NCI-H2107 (cell line): ENCODE measurements around the gene WBP1L.
"Not testable (repeated sequence)": the region's sequence is repeated elsewhere in the genome, so short reads cannot be mapped to it uniquely, and the experiment has no call there.

Experiments
- DNase-seq: peaks from one replicate; lab custom pipeline; 2025; lab: John Stamatoyannopoulos, UW

The WBP1L gene

DNA sequence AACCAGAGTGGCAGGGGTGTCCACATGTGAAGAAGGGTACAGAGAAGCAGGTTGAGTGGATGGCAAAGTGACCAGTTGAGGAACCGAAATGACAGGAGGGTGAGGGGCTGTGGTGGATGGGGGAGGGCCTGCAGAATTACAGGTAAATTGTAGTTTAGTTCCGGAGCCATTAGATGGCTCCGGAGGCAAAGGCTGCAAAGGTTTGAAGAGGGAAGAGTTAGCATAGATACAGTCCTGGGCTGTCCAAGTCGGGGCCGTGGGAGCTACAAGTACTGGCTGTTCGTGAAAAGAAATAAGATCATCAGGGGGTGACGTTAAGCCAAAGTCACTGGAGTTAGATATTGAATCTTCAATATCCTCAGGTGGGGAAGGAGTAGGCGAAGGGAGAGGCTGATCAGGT is 99.4 kb downstream of the WBP1L start:
- not testable (repeated sequence) for DNase-seq

DNA sequence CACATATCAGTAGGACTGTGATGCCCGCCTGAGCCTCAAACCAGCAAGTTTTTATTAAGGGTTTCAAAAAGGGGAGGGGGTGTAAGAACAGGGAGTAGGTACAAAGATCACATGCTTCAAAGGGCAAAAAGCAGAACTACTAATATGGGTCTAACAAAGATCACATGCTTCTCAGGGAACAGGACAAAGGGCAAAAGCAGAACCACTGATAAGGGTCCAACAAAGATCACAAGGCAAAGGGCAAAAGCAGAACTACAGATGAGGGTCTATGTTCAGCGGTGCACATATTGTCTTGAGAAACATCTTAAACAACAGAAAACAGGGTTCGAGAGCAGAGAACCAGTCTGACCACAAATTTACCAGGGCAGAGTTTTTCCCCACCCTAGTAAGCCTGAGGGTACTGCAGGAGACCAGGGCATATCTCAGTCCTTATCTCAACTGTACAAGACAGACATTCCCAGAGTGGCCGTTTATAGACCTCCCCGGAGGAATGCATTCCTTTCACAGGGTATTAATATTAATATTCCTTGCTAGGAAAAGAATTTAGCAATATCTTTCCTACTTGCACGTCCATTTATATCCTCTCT is 100.5 kb downstream of the WBP1L start:
- DNase-seq = not testable (repeated sequence)

DNA sequence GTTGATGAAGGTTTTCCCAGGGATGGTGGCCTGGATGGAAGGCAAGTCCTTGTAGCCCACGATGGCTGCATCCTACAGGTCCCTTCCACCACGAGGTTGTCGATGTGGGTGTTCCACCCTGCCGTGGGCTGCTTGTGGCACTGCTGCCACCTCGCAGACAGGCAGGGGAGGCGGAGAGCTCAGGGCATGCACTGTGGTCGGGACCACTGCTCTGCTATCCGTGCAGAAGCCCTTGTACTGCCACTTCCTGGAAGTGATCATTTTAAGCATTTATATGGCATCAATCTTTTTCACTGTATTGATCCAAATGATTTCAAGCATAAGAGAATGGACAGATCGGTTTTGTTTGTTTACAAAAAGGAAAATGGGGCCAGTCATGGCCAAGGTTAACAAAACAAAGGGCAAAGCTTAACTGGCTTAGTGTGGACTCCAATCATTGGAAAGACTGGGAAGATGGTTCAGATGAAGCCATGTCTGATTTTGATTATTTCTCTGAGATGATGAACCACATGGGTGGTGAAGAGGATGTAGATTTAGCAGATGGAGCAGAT is 101.7 kb downstream of the WBP1L start:
- DNase-seq = no peak

DNA sequence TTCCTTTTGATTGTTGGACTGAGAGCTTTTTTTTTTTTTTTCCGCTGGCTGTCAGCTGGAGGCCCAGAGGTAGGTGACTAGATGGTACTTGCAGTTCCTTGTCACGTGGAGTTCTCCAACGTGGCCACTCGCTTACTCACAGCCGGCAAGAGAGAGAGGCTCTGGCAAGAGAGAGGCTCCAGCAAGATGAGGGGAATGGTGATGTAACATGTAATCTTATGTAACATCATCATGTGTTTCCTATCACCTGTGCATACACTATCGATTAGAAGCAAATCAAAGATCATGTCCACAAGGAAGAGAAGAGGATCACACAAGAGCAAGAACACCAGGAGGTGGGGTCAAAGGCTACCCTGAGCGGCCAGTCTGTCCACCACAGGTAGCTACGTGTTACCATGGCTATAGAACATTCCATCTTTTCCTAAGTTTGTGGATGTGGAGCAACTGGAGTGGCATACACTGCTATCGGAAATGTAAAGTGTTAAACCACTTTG is 106.3 kb downstream of the WBP1L start:
- DNase-seq = no peak

DNA sequence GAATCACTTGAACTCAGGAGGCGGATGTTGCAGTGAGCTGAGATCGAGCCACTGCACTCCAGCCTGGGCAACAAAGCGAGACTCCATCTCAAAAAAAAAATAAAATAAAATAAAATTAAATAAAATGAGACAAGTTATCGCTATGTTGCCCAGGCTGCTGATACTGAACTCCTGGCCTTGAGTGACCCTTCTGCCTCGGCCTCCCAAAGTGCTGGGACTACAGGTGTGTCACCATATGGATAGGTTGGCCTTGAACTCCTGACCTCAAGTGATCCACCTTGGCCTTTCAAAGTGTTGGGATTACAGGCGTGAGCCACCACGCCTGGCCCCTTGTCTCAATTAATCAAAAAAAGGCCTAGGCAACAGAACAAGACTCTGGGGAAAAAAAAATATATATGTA is 109.5 kb downstream of the WBP1L start:
- not testable (repeated sequence) for DNase-seq

DNA sequence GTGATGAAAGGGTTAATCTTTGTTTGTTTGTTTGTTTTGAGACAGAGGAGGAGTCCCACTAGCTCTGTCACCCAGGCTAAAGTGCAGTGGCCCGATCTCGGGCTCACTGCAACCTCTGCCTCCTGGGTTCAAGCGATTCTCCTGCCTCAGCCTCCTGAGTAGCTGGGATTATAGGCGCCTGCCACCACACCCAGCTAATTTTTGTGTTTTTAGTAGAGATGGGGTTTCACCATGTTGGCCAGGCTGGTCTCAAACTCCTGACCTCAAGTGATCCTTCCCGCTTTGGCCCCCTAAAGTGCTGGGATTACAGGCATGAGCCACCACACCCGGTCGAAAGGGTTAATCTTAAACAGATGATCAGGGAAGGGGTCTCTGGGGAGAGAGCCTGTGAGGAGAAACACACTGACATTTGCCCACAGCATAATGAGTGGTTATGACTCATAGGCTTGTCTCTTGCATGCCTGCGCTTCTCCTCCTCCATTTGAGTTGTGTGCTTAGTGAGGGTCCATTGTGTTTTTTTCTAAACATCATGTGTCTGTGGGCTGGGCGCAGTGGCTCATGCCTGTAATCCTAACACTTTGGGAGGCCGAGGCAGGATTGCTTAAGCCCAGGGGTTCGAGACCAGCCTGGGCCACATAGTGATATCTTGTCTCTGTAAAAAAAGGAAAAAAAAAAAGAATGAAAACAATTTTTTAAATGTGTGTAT is 112.1 kb downstream of the WBP1L start:
- DNase-seq = not testable (repeated sequence)

DNA sequence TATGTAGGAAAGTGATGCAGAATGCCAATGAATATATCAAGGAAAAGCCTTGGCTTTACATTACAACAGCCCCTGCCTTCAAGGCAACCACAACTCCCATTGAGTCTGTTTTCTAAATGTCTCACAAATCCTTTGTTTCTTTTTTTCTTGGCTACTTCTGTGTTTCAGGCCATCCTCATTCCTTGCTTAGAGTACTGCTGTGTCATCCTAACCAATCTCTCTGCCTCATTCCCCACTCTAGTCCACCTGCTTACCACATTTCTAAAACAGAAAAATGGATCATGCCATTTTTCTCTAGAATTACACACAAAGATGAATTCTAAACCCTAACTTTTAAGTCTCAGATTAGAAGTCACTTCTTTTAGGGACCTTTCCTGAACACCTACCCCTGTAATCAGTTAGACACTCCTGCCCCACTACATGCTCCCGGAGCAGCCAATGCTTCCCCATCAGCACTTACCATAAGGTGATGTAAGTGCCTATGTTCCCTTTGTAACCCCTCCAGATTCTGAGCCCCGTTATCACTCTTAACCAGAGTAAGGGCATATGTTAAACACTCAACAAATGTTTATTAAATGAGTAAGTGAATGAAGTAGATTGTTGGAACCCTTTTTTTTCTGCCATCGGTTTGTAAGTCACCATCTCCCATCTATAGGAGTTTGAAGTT is 113.1 kb downstream of the WBP1L start:
- DNase-seq = no peak

DNA sequence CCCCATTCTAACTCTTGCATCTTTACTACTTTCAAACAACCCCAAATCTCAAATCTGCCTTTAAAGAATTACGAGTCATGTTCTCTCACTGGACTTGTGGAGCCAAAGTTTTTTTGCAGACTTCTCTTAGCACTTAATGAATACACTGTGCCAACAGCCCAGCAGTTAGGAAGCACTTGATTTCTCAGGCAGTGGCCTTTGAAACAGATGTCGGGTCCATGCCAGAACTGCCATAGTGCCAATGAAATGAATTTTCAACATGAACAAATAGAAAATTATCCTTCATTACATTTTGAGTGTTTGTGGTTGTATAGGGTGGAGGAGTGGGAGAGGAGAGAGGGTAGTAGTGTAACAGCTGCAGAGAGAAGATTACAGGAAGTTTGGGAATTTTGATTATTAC is 116.2 kb downstream of the WBP1L start:
- no peak for DNase-seq

DNA sequence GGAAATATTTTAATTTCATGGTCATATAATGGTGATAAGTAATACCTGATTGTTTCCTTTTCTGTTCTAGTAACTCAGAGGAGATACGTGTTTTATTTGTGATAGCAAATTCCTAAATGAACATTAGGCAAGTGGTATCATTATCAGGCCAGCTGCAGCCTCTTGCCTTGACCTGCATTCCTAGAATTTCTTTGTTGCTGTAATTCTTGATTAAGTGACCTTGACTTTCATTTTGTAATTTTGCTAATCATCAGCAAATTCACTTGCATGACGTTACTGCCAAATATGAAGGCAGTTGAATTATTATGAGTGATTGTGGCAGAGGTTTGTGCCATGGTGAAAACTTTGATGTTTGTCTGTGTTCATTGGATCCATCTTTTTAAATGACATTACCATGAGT is 119.9 kb downstream of the WBP1L start:
- DNase-seq = no peak

DNA sequence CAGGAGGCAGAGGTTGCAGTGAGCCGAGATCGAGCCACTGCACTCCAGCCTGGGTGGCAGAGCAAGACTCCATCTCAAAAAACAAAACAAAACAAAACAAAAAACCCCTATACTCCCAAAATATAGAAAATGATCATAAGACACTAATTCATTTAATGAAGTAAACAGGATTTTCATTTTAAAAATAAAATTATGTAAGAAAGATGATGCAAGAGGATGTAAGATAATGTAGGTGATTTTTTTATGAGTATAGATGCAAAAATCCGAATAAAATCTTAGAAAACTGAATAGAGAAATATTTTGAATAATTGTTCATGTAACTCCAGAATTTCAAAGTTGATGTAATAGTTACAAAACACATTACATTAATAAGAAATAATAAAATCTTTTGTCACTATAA is 121.9 kb downstream of the WBP1L start:
- DNase-seq = no peak
